HG02642 (cell line): ENCODE measurements around the gene DNAJC1.
"Not testable (repeated sequence)": the region's sequence is repeated elsewhere in the genome, so short reads cannot be mapped to it uniquely, and the experiment has no call there.

Experiments used
- ATAC-seq: cut with Tn5 transposase; IDR thresholded peaks from one replicate; pipeline ENCODE4 v1.9.1; 2021; ENCODE audit warnings: mild to moderate bottlenecking; ENCODE audit not compliant: unreplicated experiment, poor library complexity

DNAJC1 gene, protein sequence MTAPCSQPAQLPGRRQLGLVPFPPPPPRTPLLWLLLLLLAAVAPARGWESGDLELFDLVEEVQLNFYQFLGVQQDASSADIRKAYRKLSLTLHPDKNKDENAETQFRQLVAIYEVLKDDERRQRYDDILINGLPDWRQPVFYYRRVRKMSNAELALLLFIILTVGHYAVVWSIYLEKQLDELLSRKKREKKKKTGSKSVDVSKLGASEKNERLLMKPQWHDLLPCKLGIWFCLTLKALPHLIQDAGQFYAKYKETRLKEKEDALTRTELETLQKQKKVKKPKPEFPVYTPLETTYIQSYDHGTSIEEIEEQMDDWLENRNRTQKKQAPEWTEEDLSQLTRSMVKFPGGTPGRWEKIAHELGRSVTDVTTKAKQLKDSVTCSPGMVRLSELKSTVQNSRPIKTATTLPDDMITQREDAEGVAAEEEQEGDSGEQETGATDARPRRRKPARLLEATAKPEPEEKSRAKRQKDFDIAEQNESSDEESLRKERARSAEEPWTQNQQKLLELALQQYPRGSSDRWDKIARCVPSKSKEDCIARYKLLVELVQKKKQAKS

DNA sequence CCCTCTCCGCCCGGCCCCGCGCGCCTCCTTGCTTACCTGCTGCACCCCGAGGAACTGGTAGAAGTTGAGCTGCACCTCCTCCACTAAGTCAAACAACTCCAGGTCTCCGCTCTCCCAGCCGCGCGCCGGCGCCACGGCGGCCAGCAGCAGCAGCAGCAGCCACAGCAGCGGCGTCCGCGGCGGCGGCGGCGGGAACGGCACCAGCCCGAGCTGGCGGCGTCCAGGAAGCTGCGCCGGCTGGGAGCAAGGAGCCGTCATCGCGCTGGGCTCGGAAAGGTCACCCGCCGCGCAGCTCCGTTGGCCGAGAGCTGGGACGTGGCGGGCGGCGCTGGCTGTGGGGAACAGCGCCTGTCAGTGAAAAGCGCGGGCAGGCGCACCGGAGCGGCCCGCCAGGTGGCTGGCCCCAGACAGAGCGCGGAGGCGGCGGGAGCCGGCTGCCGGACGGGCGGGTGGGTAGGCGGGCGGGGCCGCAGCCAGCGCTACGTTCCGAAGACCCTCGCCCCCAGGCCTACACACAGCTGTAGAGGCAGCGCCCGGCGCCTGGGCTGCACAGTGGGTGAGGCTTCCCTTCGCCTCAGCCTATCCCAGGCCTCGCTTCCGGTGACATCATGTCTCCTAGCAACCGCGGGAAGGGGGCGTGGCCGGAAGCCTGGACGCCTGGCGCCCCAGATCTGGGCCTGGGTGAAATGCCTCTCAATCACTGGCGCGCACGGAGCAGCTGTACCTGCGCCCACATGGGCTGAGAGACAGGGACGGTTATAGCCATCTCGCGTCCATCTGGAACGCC lies at the start of gene DNAJC1:
Gene DNAJC1 (minus strand): TSS at position 554 of the 787 bp plus-strand sequence. CDS start 296 bp downstream, at position 258.
- ATAC-seq: peak; percentile 97

- ATAC-seq: no peak
These were observed 49.5 kb upstream of the DNAJC1 start for GRCh38 chr10:22053048-22053447.

GRCh38 chr10:22049635-22050034 lies 46.1 kb upstream of the DNAJC1 start:
- ATAC-seq: no peak

GRCh38 chr10:22047812-22048211 lies 44.3 kb upstream of the DNAJC1 start:
- ATAC-seq: no peak

DNA sequence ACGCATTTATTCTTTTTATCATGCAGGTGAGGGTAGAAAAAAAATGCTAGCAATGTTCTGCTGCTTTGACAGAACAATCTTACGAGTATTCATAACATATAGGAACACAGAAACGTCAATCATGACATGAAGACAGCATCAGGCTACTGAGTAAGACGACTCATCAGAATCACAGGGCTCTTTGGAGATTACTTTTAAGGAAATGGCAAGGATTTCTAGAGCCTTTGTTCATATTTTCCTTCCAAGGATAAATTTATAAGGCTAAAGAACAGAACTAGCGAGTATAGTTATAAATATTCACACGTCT lies 39.8 kb upstream of the DNAJC1 start:
- no peak for ATAC-seq

GRCh38 chr10:22042557-22043326 lies 39.2 kb upstream of the DNAJC1 start:
- ATAC-seq: no peak

- ATAC-seq: no peak
These were observed 30.8 kb upstream of the DNAJC1 start for GRCh38 chr10:22034333-22034732.

DNA sequence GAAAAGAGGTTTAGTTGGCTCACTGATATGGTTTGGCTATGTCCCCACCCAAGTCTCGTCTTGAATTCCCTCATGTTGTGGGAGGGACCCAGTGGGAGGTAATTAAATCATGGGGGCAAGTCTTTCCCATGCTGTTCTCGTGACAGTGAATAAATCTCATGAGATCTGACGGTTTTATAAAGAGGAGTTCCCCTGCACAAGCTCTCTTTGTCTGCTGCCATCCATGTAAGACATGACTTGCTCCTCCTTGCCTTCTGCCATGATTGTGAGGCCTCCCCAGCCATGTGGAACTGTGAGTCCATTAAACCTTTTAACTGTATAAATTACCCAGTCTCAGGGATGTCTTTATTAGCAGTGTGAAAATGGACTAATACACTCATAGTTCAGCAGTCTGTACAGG lies 28.7 kb upstream of the DNAJC1 start:
- not testable (repeated sequence) for ATAC-seq

DNA sequence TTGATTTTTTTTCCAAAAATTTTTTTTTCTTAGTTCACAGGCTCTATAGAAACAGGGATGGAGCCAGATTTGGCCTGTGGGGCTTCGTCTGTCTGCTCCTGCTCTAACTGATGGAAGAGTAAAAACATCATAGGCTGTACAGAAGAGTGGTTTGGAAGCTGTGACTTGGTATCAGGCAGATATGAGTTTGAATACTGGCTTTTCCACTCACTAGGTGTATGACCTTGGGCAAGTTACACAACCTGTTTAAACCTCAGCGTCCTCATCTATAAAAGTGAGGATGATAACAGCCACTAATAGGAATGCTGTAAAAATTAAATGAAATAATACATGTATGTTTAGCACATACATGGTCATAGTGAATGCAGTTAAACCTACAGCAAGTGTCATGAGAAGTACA lies 26.9 kb upstream of the DNAJC1 start:
- ATAC-seq: no peak

DNA sequence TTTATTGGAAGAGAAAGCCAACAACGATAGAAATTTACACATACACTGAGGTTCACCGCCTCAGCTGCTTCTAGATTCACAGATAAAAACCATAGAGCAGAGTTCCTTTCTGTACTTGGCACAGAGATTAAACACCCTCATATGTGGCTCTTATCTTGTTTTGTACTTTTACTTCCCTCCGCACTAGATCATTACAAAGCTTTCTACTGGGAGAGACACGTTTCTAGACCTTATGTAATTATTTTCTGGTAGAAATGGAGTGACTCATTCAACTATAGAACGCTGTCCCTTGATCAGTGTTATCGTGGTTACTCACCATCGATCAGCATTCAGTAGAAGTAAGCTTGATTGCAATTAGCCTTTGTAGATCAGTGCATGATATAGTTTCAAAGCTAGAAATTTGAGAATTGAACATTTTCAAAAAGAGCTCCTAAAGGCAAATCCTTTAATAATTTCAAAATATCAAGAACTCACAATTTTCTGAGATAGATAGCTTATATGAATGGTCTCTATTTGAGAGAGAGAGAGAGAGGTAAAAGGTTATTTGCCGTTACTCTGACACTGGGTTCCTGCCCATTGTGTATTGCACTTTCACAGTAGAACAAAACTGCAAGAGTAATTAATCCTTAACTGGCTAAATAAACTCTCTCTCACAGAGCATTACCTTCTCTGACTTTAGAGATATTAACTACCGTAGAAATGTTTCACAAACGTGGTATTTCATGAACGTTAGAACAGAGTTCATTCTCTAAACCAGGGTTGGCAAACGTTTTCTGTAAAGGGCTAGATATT lies 26.1 kb upstream of the DNAJC1 start:
- ATAC-seq: no peak

- no peak for ATAC-seq
These were observed 24.1 kb upstream of the DNAJC1 start for GRCh38 chr10:22027364-22028238.

- no peak for ATAC-seq
These were observed 22.8 kb upstream of the DNAJC1 start for GRCh38 chr10:22026287-22026686.

DNA sequence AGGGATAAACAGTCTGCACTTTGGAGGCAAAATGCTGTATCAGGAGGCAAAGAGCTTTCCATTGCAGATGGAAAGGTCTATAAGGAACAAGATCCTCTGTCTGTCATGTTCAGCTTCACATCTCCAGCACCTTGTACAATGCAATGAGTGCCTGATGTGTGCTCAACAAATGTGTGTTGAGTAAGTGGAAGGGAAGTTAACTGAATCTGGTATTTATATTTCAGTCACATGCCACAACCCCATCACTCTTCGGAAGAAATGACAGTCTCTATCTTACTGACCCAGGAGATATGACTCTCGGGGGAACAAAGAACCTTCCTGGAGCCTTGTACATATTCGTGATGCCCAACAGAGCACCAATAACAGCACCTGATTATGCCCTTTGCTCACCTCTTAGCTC lies 20.0 kb upstream of the DNAJC1 start:
- no peak for ATAC-seq

- no peak for ATAC-seq
These were observed 18.9 kb upstream of the DNAJC1 start for GRCh38 chr10:22022257-22023032.

GRCh38 chr10:22021144-22021543 lies 17.6 kb upstream of the DNAJC1 start:
- not testable (repeated sequence) for ATAC-seq

DNA sequence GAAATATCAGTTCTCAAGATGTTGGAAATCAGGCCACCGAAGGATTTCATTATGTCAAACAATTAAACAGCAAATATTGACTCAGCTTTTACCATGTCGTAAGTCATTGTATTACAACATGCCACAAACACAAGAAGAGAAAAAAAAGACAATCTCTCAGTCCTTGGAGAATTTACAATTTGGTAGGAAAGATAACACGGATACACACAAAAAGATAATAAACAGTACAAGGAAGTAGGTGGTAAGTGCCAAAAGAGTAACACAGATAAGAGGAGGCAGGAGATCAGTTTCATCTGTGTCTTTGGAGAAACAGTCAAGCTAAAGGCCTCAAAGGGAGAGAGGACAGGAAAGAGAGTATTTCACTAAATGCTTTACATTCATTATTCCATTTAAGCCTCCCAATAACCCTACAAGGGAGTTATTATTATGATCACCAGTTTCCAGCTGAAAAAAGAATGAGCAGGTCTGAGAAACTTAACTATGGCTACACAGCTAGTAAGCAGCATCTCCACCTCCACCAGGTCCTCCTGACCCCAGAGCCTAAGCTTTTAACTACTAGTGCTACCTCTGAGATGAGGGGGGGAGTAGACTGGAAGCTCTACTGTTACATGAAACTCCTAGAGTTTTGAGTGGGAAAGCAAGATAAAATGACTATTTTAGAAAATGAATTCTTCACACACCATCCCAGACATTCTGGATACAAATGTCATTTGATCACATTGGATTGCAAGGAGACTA lies 13.9 kb upstream of the DNAJC1 start:
- no peak for ATAC-seq

GRCh38 chr10:22016046-22016705 lies 12.6 kb upstream of the DNAJC1 start:
- no peak for ATAC-seq
